NT2/D1 (cell line): ENCODE measurements around the gene SLC16A5.

ENCODE experiments used
- YY1 ChIP-seq: IDR thresholded peaks from 2 replicates; pipeline ENCODE4 v1.6.1; 2011; ENCODE audit not compliant: insufficient read length, insufficient read depth
- ZNF274 ChIP-seq: IDR thresholded peaks from 2 replicates; pipeline ENCODE4 v1.6.1; 2011; ENCODE audit warnings: mild to moderate bottlenecking, low read depth, low read length

GRCh38 chr17:75130632-75131277 lies 43.0 kb downstream of the SLC16A5 start:
- TF ChIP-seq ZNF274 = no peak
- no peak for TF ChIP-seq YY1
